OCI-LY1 (cell line): ENCODE results near the gene SCLY.

Source experiments
- CTCF ChIP-seq: fragments of 200-600 bp; sonication (generic), shearing (Covaris generic); IDR thresholded peaks from 2 replicates; pipeline ENCODE4 v1.5.1; 2017; ENCODE audit warnings: mild to moderate bottlenecking, antibody characterized with exemption, low read length, moderate library complexity, mixed read lengths
- EZH2 ChIP-seq: fragments of 200-600 bp; sonication (generic), shearing (Covaris generic); IDR thresholded peaks from 2 replicates; pipeline ENCODE4 v1.8.0; 2017; ENCODE audit warnings: borderline replicate concordance, mixed run types, mild to moderate bottlenecking, antibody characterized with exemption, low read length, moderate library complexity, mixed read lengths

- TF ChIP-seq CTCF (no peak), EZH2 (no peak)
Measured at GRCh38 chr2:238023608-238024007, 37.2 kb upstream of the SCLY start.
